HG03280 (cell line): ENCODE data around the gene PTER.
A peak's percentile ranks its signal among the peaks of the same experiment; 100 is the strongest.

Experiments used
- ATAC-seq: cut with Tn5 transposase; IDR thresholded peaks from one replicate; pipeline ENCODE4 v1.9.1; 2021; ENCODE audit warnings: mild to moderate bottlenecking, moderate library complexity; ENCODE audit not compliant: unreplicated experiment

Gene PTER, protein sequence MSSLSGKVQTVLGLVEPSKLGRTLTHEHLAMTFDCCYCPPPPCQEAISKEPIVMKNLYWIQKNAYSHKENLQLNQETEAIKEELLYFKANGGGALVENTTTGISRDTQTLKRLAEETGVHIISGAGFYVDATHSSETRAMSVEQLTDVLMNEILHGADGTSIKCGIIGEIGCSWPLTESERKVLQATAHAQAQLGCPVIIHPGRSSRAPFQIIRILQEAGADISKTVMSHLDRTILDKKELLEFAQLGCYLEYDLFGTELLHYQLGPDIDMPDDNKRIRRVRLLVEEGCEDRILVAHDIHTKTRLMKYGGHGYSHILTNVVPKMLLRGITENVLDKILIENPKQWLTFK

DNA sequence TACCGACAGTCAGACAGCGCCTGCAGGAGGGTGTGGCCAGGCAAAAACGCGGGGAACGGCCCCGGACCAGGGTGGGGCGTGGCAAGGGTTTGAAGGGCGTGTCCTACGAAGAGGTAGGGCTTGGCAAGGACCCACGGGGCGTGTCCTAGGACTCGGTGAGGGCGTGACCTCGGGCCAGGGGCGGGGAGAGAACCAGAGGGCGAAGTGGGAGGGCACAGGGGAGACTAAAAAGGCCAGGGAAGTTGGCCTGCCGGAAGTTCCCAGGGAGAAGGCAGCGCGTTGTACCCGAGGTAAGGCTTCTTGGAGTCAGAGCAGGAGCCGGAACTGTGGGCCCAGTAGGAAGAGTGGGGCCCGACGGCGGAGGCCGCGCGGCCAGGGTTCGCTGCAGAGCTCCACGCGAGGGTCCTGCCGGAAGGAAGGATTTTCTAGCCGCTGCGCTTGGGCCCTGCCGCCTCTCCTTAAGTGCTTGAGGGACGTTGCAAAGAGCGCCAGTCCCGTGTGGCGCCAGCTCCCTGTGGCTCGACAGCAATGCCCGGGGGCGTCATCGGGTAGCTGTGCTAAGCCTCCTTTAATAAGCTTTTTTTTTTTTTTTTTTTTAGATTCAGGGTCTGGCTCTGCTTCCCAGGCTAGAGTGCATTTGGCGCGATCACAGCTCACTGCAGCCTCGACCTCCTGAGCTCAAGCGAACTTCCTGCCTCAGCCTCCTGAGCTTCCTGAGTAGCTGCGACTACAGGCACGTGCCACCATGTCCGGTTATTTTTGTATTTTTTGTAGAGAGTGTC is at the start of gene PTER:
TSS of gene PTER (plus strand) at position 253 of the 782 bp plus-strand sequence. CDS start 47,375 bp downstream, outside the sequence.
- ATAC-seq, result peak; percentile 99

DNA sequence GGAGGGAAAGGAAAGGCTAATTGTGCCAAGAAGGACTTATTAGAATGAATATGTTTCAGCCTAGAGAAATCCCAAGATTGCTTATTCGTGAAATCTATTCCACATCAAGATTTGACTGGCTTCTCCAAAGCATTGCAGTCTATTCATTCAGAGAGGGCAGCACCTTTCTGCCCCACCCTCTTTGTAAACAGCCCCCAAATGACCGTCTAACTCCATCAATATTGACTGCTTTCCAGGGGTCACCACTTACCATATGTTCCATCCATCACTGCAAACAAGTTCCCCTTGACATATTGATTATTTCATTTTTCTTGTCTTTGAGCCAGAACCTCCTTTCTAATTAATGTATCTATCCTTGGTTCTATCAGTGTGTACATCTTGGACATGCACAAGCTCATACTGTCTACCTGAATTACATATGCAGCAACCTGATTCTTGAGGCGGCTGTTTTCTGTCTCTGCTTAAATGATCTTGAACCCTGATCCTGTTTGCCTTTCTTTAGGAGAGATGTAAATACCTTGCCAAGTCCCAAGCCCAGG is 44.2 kb upstream of the PTER start:
- no peak for ATAC-seq

DNA sequence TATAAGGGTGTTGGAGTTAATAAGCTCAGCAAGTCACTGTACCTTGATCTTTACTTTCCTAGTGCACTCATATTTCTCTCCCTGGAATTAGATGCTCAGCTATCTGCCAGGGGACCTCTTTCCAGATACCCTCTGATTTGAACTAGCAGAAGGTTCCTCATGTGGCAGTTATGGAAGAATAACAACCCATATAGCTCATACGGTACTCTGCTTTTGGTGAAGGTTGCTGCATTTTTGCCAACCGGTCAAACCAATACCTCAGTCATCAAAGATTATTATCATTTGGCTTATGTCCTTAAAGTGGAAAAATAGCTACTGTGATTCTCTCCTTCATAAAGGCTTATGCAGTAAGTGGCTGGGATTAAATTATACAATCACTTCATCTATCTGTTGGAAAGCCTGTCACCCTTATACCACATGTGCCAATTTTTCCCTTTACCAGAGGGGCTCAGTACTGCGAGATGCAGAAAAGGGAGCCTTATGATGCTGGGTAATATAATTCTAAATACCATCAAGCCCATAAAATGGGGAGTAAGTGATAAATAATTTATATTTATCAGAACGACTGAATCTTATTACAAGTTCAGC is 43.4 kb upstream of the PTER start:
- ATAC-seq, result no peak

- no peak for ATAC-seq
These were observed 35.4 kb upstream of the PTER start for GRCh38 chr10:16401416-16401815.

DNA sequence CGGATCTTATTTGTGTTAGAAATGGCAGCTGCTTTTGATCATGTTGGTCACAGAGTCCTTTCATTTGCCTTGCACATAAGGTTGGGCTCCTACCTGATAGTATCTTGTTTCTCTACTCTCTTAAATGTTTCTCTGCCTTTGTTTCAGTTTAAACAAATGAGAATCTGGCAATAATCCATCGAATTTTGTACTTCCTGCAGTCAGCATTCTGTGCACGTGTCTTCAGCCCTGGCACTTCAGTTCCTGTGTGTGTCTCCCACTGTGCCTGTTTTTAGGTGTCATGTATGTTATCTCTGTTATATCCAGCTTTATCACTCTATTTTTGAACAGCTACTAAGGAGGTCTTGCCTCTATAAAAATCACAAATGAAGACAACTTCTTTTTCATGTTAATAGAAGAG is 28.4 kb upstream of the PTER start:
- ATAC-seq, result no peak

- no peak for ATAC-seq
These were observed 19.5 kb upstream of the PTER start for GRCh38 chr10:16417341-16417740.

- ATAC-seq, result no peak
These were observed 13.2 kb upstream of the PTER start for GRCh38 chr10:16423599-16423998.

DNA sequence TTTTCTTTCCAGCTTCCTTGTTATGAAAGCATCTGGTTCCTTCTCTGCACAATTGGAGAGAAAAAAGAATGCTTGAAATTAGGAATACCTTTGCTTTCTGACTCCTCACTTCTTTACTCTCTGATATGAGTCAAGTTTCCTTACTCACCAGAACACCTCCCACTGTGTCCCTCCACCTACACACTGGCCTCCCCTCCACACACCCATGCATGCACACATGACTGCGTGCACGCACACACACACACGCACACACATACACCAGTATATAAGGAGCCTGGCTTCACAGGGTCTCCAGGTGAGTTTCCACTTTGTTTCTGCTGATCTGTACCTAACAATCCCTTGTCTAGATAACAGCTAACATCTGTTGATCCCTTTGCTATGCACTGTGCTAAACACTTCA is 11.4 kb upstream of the PTER start:
- no peak for ATAC-seq

DNA sequence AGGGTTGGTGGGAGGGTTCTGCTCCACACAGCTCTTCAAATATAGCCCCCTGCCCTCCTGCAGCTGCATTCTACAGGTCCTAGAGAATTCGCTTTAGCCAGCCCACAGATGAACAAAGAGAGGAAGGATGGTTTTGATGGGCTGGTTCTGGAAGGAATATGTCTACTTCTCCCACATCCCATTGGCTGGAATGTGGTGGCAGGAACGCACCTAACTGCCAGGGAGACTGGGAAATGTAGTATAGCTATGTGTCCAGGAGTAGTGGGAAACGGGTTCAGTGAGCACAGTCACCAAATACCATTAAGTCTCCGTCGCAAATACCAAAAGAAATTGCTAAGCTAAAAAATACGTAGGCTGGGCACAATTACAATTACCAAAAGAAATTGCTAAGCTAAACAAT is 7.3 kb upstream of the PTER start:
- ATAC-seq, result no peak

DNA sequence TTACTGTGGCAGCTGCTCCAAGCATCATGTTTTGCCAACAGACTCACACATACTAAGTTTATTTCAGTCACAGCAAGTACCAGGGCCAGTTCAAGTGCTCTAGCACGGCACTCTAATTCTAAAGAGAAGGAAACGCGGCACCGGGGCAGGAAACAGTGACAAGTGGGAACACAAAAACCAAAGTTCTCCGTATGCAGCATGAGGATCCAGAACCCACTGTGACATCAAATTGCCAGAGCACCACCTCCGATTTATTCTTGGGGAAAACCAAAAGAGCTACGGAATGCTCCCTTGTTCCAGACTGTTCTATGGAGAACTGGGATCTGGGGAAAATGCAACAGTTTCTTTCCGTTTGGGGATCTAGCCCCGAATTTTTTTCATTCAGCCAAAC is 448 bp upstream of the PTER start:
- peak; percentile 5 for ATAC-seq

- no peak for ATAC-seq
These were observed 707 bp downstream of the PTER start for GRCh38 chr10:16437540-16437894.

- no peak for ATAC-seq
These were observed 2.5 kb downstream of the PTER start for GRCh38 chr10:16439295-16439694.

- no peak for ATAC-seq
These were observed 3.8 kb downstream of the PTER start for GRCh38 chr10:16440396-16441133.

DNA sequence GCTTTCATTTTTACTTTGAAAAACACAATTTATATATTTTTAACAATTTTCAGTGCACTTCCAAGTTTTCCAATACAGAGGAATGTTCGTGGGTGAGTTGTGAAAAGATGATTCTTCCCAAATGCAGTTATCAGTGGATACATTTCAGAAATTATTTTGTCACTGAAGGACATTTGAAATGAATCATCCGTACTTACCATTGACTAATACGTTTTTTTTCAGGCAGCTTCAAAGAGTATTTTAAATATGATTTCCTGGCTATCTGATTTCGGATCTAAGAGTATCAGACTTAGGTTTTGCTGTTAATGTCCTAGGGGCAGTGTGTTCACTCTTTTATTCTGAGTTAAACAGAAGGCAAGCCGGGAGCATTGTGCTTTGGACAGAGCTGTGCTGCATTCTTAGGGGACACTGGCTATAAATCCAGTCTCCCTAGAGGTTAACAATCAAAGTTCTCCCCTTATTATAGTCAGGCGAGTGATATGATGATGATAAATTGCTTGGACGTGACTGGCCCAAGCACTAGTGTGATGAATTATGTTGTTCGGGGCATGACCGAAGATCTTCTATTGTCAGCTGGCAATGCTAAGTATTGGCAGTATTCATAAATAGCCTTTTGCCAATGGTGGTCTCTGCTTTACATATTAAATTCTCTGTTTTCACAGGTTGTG is 4.5 kb downstream of the PTER start:
- ATAC-seq, result no peak

DNA sequence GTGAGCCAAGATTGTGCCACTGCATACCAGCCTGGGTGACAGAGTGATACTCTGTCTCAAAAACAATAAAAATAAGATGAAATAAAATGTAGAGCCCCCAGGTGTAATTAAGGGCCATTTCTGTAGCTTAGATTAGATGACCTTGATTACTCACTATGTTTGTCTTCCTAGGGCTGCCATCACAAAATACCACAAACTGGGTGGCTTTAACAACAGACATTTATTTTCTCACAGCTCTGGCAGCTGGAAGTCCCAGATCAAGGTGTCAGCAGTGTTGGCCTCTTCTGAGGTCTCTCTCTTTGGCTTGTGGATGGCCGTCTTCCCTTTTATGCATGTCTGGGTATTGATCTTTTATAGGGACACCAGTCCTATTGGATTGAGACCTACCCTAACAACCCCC is 6.1 kb downstream of the PTER start:
- no peak for ATAC-seq

DNA sequence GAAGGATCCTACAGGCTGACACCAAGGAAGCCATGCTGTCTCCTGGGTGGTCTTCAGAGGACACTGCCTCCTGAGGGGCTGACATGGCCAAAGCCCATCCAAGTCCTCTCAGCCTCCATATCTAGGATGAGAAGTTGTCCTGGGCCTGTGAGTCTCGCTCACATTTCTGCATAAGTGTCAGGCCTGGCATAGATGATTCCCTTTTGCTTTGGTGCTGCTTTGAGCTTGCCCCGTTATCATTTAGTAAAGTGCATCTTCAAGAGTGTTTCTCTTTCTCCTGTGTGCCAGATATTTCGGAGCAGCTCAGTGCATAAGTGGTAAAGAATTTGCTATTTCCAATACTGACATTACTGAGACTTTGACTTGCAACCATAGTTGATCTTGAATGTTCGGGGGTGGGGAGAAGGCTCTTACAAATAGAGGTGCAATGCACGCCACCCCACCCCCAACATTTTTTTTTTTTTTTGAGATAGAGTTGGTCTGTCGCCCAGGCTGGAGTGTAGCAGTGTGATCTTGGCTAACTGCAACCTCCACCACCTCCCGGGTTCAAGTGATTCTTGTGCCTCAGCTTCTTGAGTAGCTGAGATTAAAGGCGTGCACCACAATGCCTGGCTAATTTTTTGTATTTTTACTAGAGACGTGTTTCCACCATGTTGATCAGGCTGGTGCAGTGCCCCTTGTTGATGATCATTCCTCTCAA is 9.1 kb downstream of the PTER start:
- no peak for ATAC-seq

DNA sequence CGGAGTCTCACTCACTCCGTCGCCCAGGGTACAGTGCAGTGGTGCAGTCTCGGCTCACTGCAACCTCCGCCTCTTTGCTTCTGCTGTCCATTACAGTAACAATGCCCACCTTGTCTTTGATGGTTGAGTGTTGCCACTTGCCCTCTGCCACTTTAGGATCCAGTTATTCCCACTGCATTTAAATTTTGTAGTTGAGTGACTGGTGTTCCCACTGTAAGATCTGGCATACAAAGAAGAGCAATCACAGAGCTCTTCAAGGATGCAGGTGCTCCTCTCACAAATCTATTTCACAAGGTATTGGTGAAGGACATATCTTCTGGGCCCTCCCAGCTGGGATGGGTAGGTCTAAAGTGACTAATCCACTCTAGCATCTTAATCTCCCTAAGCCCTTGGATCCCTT is 12.6 kb downstream of the PTER start:
- ATAC-seq, result no peak

DNA sequence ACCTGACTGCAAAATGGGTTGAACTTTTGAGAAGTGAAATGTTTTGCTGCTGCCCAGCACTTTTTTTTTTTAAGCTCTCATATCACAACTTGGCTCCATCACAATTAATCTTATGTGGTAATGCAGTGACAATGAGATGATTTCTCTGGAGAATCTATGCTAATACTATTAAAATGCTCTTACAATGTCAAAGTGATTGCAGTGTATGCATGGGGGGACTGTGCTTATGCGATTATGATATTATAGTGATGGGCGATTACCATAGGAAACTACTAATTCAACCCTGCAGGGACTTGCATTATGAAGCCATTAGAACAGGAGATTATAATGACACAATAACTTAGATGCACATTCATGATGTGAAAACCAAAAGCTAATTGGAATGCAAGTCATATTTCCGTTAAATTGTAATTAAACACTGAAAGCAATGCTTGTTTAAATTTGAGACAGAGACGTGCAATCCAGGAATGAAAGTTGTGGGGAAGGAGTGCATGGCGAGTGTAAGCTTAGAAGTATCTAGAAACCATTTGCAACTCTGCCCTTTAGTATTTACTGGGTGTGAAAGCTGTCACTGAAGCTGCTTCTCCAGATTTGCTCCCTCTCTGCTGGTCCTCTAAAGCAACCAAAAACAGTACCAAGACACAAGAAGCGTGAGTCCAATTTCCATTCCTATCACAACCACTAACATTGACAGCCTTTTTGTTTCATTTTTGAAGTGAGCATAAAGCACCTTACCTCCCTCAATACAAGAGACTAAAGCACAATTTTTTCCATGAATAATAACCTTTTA is 21.6 kb downstream of the PTER start:
- no peak for ATAC-seq

DNA sequence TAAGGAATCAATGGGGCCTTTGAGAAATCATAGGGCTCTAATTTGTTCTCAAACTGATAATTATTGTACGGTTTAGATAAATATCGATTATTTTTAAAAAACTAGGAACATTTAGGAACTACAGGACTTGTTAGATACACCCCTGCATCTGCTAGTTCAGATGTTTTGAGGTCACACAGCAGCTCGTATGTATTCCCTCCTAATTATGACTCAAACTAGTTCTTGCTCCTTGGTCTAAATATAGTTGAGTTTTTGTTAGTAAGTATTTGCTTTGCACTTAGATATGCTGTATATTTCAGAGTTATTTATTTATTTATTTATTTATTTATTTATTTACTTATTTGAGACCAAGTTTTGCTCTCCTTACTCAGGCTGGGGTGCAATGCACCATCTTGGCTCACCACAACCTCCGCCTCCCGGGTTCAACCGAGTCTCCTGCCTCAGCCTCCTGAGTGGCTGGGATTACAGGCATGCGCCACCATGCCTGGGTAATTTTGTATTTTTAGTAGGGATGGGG is 22.7 kb downstream of the PTER start:
- no peak for ATAC-seq
